H1 (cell line): ENCODE results near the gene CCNL2. TPM values are rescaled to one million over a fixed set of nuclear protein-coding genes. Genes with fewer than 3 reads are reported as not detected.
A peak's percentile ranks its signal among the peaks of the same experiment; 100 is the strongest.

ENCODE experiments used
- CTCF ChIA-PET: fragments of 300-600 bp; sonication (Branson Sonifier 250); formaldehyde crosslinking; loops from one replicate; lab custom pipeline; 2021; ENCODE audit not compliant: partially characterized antibody; lab: Charles Lee
- POLR2A ChIA-PET: fragments of 300-600 bp; sonication (Branson Sonifier 250); formaldehyde crosslinking; loops from one replicate; lab custom pipeline; 2021; ENCODE audit warnings: inconsistent platforms; ENCODE audit not compliant: partially characterized antibody; lab: Charles Lee
- DNase-seq, 2 experiments: peaks; one replicate each; pipeline versions ENCODE4 v3.0.0 to v3.0.0-alpha.2; 2010 to 2022; ENCODE audit warnings: low spot score in 2 of 2, low read depth in 1 of 2, mixed read lengths in 1 of 2
- FAIRE-seq: peaks from 2 replicates; lab custom pipeline; 2011; peaks lifted over from hg19 to GRCh38; lab: Jason Lieb, UNC
- H2AFZ ChIP-seq: 2 replicates; pipeline ENCODE4 v1.8.1; 2012; ENCODE audit warnings: low read length, inconsistent platforms
- H2AK5ac ChIP-seq: 2 replicates; pipeline ENCODE4 v1.6.1; 2013; ENCODE audit warnings: low read depth, low read length
- H2BK120ac ChIP-seq: replicated peaks from 2 replicates; pipeline ENCODE3; 2013; ENCODE audit warnings: low read depth, low read length, inconsistent platforms
- H2BK12ac ChIP-seq: 2 replicates; pipeline ENCODE4 v1.6.1; 2013; ENCODE audit warnings: low read depth, low read length
- H2BK15ac ChIP-seq: 2 replicates; pipeline ENCODE4 v1.6.1; 2013; ENCODE audit warnings: low read length
- H2BK20ac ChIP-seq: 2 replicates; pipeline ENCODE4 v1.6.1; 2013; ENCODE audit warnings: low read length
- H2BK5ac ChIP-seq: 2 replicates; pipeline ENCODE4 v1.6.1; 2013; ENCODE audit warnings: low read depth, low read length
- H3K14ac ChIP-seq: 2 replicates; pipeline ENCODE4 v1.6.1; 2013; ENCODE audit warnings: inconsistent platforms; ENCODE audit not compliant: insufficient read length
- H3K18ac ChIP-seq: 2 replicates; pipeline ENCODE4 v1.6.1; 2013; ENCODE audit warnings: low read length; ENCODE audit errors: extremely low read depth
- H3K23ac ChIP-seq: 2 replicates; pipeline ENCODE4 v1.6.1; 2013; ENCODE audit warnings: inconsistent platforms; ENCODE audit not compliant: insufficient read length
- H3K23me2 ChIP-seq: 2 replicates; pipeline ENCODE4 v1.6.1; 2013; ENCODE audit warnings: low read depth, low read length
- H3K27ac ChIP-seq: 2 replicates; pipeline ENCODE4 v1.6.1; 2011; ENCODE audit warnings: low read depth, low read length, inconsistent platforms
- H3K27me3 ChIP-seq, 4 experiments: replicated peaks in 1 of 4; 1 replicate in 1 of 4; 2 replicates in 3 of 4; pipeline versions ENCODE4 v1.6.1 to v1.8.1; 2011 to 2013; ENCODE audit warnings: low read length in 3 of 4, mild to moderate bottlenecking in 3 of 4, inconsistent platforms in 2 of 4, mixed read lengths in 2 of 4, moderate library complexity in 1 of 4; ENCODE audit not compliant: control insufficient read depth in 3 of 4, insufficient read depth in 3 of 4; ENCODE audit errors: extremely low read depth in 1 of 4
- H3K36me3 ChIP-seq, 4 experiments: 2 replicates each; pipeline versions ENCODE4 v1.6.1 to v1.8.1; 2011 to 2013; ENCODE audit warnings: mild to moderate bottlenecking in 4 of 4, low read length in 3 of 4, moderate library complexity in 2 of 4, control low read depth in 1 of 4, inconsistent platforms in 1 of 4; ENCODE audit not compliant: insufficient read depth in 4 of 4, control insufficient read depth in 2 of 4
- H3K4ac ChIP-seq: replicated peaks from 2 replicates; pipeline ENCODE3; 2013; ENCODE audit warnings: low read length, low read depth, mixed read lengths, inconsistent platforms; ENCODE audit not compliant: insufficient read length
- H3K4me1 ChIP-seq, 4 experiments: replicated peaks in 1 of 4; 1 replicate in 1 of 4; 2 replicates in 3 of 4; pipeline versions ENCODE4 v1.6.1 to v1.8.1; 2011 to 2013; ENCODE audit warnings: low read length in 3 of 4, inconsistent platforms in 2 of 4, mixed read lengths in 1 of 4; ENCODE audit not compliant: insufficient read depth in 4 of 4, control insufficient read depth in 3 of 4
- H3K4me2 ChIP-seq, 2 experiments: 2 replicates each; pipeline versions ENCODE4 v1.6.1 to v1.8.1; 2011 to 2013; ENCODE audit warnings: low read depth in 2 of 2, low read length in 2 of 2, control low read depth in 1 of 2, inconsistent platforms in 1 of 2, mild to moderate bottlenecking in 1 of 2; ENCODE audit not compliant: insufficient read depth in 1 of 2
- H3K4me3 ChIP-seq, 4 experiments: fragments of 200-600, 300-600 bp in 1 of 4; sonication (generic), shearing (Covaris generic), sonication (Bioruptor Twin) in 1 of 4; 2 replicates each; pipeline versions ENCODE4 v1.5.1 to v1.8.1; 2011 to 2016; ENCODE audit warnings: low read length in 4 of 4, low read depth in 3 of 4, control low read depth in 2 of 4, inconsistent platforms in 2 of 4, mild to moderate bottlenecking in 2 of 4, mixed read lengths in 1 of 4, moderate library complexity in 1 of 4; ENCODE audit not compliant: insufficient read depth in 2 of 4; ENCODE audit errors: extremely low read depth in 1 of 4
- H3K56ac ChIP-seq: replicated peaks from 2 replicates; pipeline ENCODE3; 2013; ENCODE audit warnings: low read depth, mild to moderate bottlenecking, mixed read lengths, low read length, inconsistent platforms; ENCODE audit not compliant: insufficient read length
- H3K79me1 ChIP-seq: 2 replicates; pipeline ENCODE4 v1.6.1; 2013; ENCODE audit warnings: low read depth, low read length, control low read depth
- H3K79me2 ChIP-seq, 2 experiments: 2 replicates each; pipeline versions ENCODE4 v1.6.1 to v1.8.1; 2012 to 2013; ENCODE audit warnings: low read length in 2 of 2, mild to moderate bottlenecking in 2 of 2, inconsistent platforms in 1 of 2; ENCODE audit not compliant: insufficient read depth in 2 of 2, control insufficient read depth in 1 of 2
- H3K9ac ChIP-seq, 4 experiments: replicated peaks in 1 of 4; 1 replicate in 1 of 4; 2 replicates in 3 of 4; pipeline versions ENCODE4 v1.6.1 to v1.8.1; 2011 to 2013; ENCODE audit warnings: low read depth in 3 of 4, low read length in 3 of 4, control low read depth in 2 of 4, mild to moderate bottlenecking in 2 of 4, moderate library complexity in 2 of 4, inconsistent platforms in 1 of 4; ENCODE audit errors: extremely low read depth in 1 of 4
- H3K9me3 ChIP-seq, 2 experiments: 2 replicates each; pipeline versions ENCODE4 v1.6.1 to v1.8.1; 2012 to 2013; ENCODE audit warnings: mild to moderate bottlenecking in 2 of 2, moderate library complexity in 2 of 2, control low read depth in 1 of 2, inconsistent platforms in 1 of 2, low read depth in 1 of 2, low read length in 1 of 2, mixed read lengths in 1 of 2; ENCODE audit not compliant: insufficient read depth in 2 of 2
- H4K20me1 ChIP-seq, 2 experiments: replicated peaks in 1 of 2; 2 replicates each; pipeline versions ENCODE3 to v1.8.1; 2011 to 2013; ENCODE audit warnings: inconsistent platforms in 2 of 2, low read length in 2 of 2, mild to moderate bottlenecking in 1 of 2; ENCODE audit not compliant: insufficient read depth in 2 of 2, control insufficient read depth in 1 of 2
- H4K5ac ChIP-seq: 2 replicates; pipeline ENCODE4 v1.6.1; 2013; ENCODE audit warnings: low read length, low read depth, mixed read lengths, inconsistent platforms; ENCODE audit not compliant: insufficient read length
- H4K8ac ChIP-seq: 2 replicates; pipeline ENCODE4 v1.8.0; 2013; ENCODE audit warnings: mild to moderate bottlenecking, moderate library complexity, low read length, inconsistent platforms; ENCODE audit not compliant: insufficient read depth; ENCODE audit errors: extremely low read depth
- H4K91ac ChIP-seq: replicated peaks from 2 replicates; pipeline ENCODE3; 2013; ENCODE audit warnings: low read length, mixed read lengths, inconsistent platforms; ENCODE audit not compliant: insufficient read length
- FOSL1 ChIP-seq: IDR thresholded peaks from 2 replicates; pipeline ENCODE4 v1.6.1; 2011; ENCODE audit warnings: mild to moderate bottlenecking, low read depth, low read length, moderate library complexity; ENCODE audit not compliant: insufficient read depth
- GTF2F1 ChIP-seq: IDR thresholded peaks from 2 replicates; pipeline ENCODE4 v1.6.1; 2012; ENCODE audit warnings: low read depth, low read length, improper control_type of control experiment, borderline replicate concordance
- JUN ChIP-seq: IDR thresholded peaks from 2 replicates; pipeline ENCODE4 v1.6.1; 2011; ENCODE audit warnings: low read depth, mild to moderate bottlenecking, improper control_type of control experiment, low read length
- NRF1 ChIP-seq: IDR thresholded peaks from 2 replicates; pipeline ENCODE4 v1.6.1; 2011; ENCODE audit warnings: mild to moderate bottlenecking, low read depth, low read length, improper control_type of control experiment
- PHF8 ChIP-seq: fragments of 200-600 bp; sonication (generic); conservative IDR thresholded peaks from 2 replicates; pipeline ENCODE4 v1.7.1; 2012; ENCODE audit warnings: low read depth, mild to moderate bottlenecking, inconsistent platforms, low read length, moderate library complexity
- POLR2A ChIP-seq, 2 experiments: IDR thresholded peaks; 1 replicate in 1 of 2; 2 replicates in 1 of 2; pipeline ENCODE4 v1.6.1; 2011; ENCODE audit warnings: low read depth in 2 of 2, low read length in 2 of 2, mild to moderate bottlenecking in 2 of 2; ENCODE audit errors: control extremely low read depth in 1 of 2
- RNF2 ChIP-seq: fragments of 200-900, 300-1000 bp; sonication (generic); IDR thresholded peaks from 2 replicates; pipeline ENCODE4 v1.7.1; 2016; ENCODE audit warnings: borderline replicate concordance, low read depth, mild to moderate bottlenecking, antibody characterized with exemption, low read length; ENCODE audit not compliant: poor library complexity, severe bottlenecking; ENCODE audit errors: missing control alignments
- SAP30 ChIP-seq: fragments of 300-600 bp; sonication (generic); IDR thresholded peaks from 2 replicates; pipeline ENCODE4 v1.7.1; 2012; ENCODE audit warnings: low read length, moderate library complexity, mild to moderate bottlenecking, inconsistent platforms; ENCODE audit not compliant: insufficient read depth, insufficient replicate concordance
- SIN3A ChIP-seq, 2 experiments: IDR thresholded peaks in 1 of 2; conservative IDR thresholded peaks in 1 of 2; 2 replicates each; pipeline ENCODE4 v1.6.1; 2011 to 2012; ENCODE audit warnings: low read length in 2 of 2, improper control_type of control experiment in 1 of 2, low read depth in 1 of 2, mild to moderate bottlenecking in 1 of 2
- TBP ChIP-seq: IDR thresholded peaks from 2 replicates; pipeline ENCODE4 v1.6.1; 2011; ENCODE audit warnings: low read depth, low read length, improper control_type of control experiment
- WGBS, 2 experiments: shearing (Covaris generic) in 1 of 2; methylation state at CpG; one replicate each; pipeline versions ENCODE4 v1.1.6 to v1.1.7; 2013 to 2015; ENCODE audit warnings: low lambda C conversion rate in 2 of 2, mixed read lengths in 2 of 2, inconsistent platforms in 1 of 2, low coverage in 1 of 2, missing lambda C conversion rate in 1 of 2; ENCODE audit not compliant: insufficient replicate concordance in 2 of 2, insufficient coverage in 1 of 2, insufficient read length in 1 of 2; ENCODE audit errors: extremely low coverage in 1 of 2, missing lambda C conversion rate in 1 of 2; 5-methylcytosine and 5-hydroxymethylcytosine counted together
- polyA plus RNA-seq, 7 experiments: library from polyadenylated mRNA; depleted of rRNA in 3 of 7; stranded (reverse) in 5 of 7; unstranded in 2 of 7; fragments of >200 nt in 5 of 7; fragments of 200-250 nt in 2 of 7; gene quantifications; 1 replicate in 5 of 7; 2 replicates in 1 of 7; 4 replicates in 1 of 7; pipeline versions ENCODE4 v1.2.1 to v1.2.3, GENCODE V29; 2011 to 2013; ENCODE audit warnings: missing spikeins in 2 of 7, mixed read lengths in 2 of 7
- total RNA-seq: library from RNA; stranded (reverse); fragmentation: NEBNext Ultra II Directional; extraction: Animal tissue kit (Norgen Biotek cat#: 25700); gene quantifications from 2 replicates; pipeline ENCODE4 v1.2.1, GENCODE V29; 2021
- TF ChIP-seq, protein P1 (sequence below): IDR thresholded peaks from 2 replicates; pipeline ENCODE4 v1.6.1; 2011; ENCODE audit warnings: low read length, improper control_type of control experiment

Gene CCNL2
- total and polyA plus RNA-seq, 2 of the 8 experiments (the other 6 are each of a cell fraction or from before 2014, with no cell fraction given), result 79.8 to 120 TPM

DNA sequence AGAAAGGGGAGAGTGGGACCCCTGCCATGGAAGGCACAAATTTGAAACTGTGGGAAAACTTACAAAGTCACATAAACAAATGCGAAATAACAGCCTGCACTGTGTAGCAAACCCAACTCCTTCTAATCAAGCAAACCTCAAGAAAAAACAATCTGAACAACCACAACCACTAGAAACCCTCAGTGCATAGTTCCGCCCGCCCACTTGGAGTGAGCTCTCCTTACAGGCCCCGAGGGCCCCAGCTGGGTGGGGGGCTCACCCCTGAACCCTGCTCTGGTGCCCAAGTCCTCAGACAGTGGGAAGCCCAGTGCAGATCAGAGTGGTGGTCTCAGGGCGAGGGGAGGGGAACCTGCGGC is 39.8 kb downstream of the CCNL2 start:
- Histone ChIP-seq H2BK20ac (no peak overlapping the region), H2BK120ac (no peak overlapping the region), H3K4me2 (no peak overlapping the region), H3K9me3 (no peaks in the 10 kb centered on the region), H4K91ac (peak overlapping the region; percentile 1), H3K9ac (no peak overlapping the region), H2BK12ac (no peak overlapping the region), H3K14ac (no peak overlapping the region), H3K27ac (no peak overlapping the region), H2AK5ac (peak overlapping the region; percentile 83; the same call in 1 of the 2 replicates), H3K23me2 (peaks cover 9% of the 10 kb centered on the region), H3K4me3 (no peak overlapping the region), H3K79me2 (no peaks in the 10 kb centered on the region), H3K18ac (peak overlapping the region; percentile 78; the same call in 1 of the 2 replicates), H3K23ac (no peak overlapping the region), H2AFZ (no peak overlapping the region), H4K8ac (peak overlapping the region; percentile 54; the same call in 1 of the 2 replicates), H3K56ac (no peak overlapping the region), H4K5ac (no peak overlapping the region), H2BK15ac (peak overlapping the region; percentile 88), H3K36me3 (no peaks in the 10 kb centered on the region), H3K4me1 (peaks cover 2 to 28% (median 18%) of the 10 kb centered on the region in 4 experiments), H4K20me1 (no peaks in the 10 kb centered on the region), H2BK5ac (peak overlapping the region; percentile 60; the same call in 1 of the 2 replicates), H3K27me3 (peaks cover 9 to 13% (median 12%) of the 10 kb centered on the region in 4 experiments), H3K4ac (no peak overlapping the region), H3K79me1 (no peaks in the 10 kb centered on the region)
- FAIRE-seq, result no peak
- ChIA-PET CTCF (interaction anchor here (1.0 to 2.9 kb wide), 3 partner anchors 10 to 13 kb away, joined by 4 to 18 read pairs (median 7); no protein-coding TSS in a partner anchor), POLR2A (interaction anchor here (0.7 to 4.0 kb wide), 5 partner anchors 12 to 30 kb away, joined by 3 to 19 read pairs (median 6); partner anchors contain the start of gene AURKAIP1)
- DNase-seq, result no peak
- 86% methylated on average over 6 of the region's 6 CpGs; no CpG with 5 or more reads in 1 of the 2 experiments for WGBS, 2 experiments
- TF ChIP-seq GTF2F1 (no peak), PHF8 (no peak), FOSL1 (no peak), TBP (no peak), POLR2A (IDR thresholded peaks at IDR 0.05; ENCODE audit: control extremely low read depth in 1 of 2, low read depth in 2 of 2, low read length in 2 of 2) (no peak), SIN3A (conservative IDR thresholded peaks at IDR 0.05 in 1 of 2, IDR thresholded peaks at IDR 0.05 in 1 of 2; ENCODE audit: low read depth in 1 of 2, low read length in 2 of 2) (no peak), RNF2 (no peak), NRF1 (no peak), JUN (no peak), SAP30 (no peak)
- TF ChIP-seq, protein P1, sequence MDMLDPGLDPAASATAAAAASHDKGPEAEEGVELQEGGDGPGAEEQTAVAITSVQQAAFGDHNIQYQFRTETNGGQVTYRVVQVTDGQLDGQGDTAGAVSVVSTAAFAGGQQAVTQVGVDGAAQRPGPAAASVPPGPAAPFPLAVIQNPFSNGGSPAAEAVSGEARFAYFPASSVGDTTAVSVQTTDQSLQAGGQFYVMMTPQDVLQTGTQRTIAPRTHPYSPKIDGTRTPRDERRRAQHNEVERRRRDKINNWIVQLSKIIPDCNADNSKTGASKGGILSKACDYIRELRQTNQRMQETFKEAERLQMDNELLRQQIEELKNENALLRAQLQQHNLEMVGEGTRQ, result no peak
